ENCODE results near the gene KLHDC10.

Gene KLHDC10

GRCh38 chr7:130174237-130174959 is 104.1 kb downstream of the KLHDC10 start:
- Histone ChIP-seq H3K36me3 (ENCODE audit: low read length) (peaks cover 43% of the 10 kb centered on the region), H3K27ac (ENCODE audit: low read depth, low read length) (no peak overlapping the region)
- TF ChIP-seq EZH2phosphoT487 (conservative IDR thresholded peaks at IDR 0.05; ENCODE audit: low read length) (no peak), CTCF (IDR thresholded peaks at IDR 0.05; ENCODE audit: insufficient read depth, low read length, poor library complexity, severe bottlenecking) (no peak)

GRCh38 chr7:130178251-130178650 is 107.9 kb downstream of the KLHDC10 start:
- Histone ChIP-seq H3K27me3 (ENCODE audit: low read length) (no peaks in the 10 kb centered on the region), H3K9ac (ENCODE audit: low read length) (no peak overlapping the region), H3K36me3 (ENCODE audit: low read length) (peaks cover 53% of the 10 kb centered on the region), H3K4me2 (ENCODE audit: low read depth, low read length, poor library complexity, severe bottlenecking) (no peak overlapping the region), H2AFZ (ENCODE audit: low read depth, low read length, severe bottlenecking) (no peak overlapping the region), H3K9me2 (replicated peaks; ENCODE audit: insufficient read depth, low read length) (no peaks in the 10 kb centered on the region), H4K20me1 (ENCODE audit: low read depth, low read length) (no peaks in the 10 kb centered on the region), H3K79me2 (ENCODE audit: insufficient read depth, low read length) (peaks cover 5% of the 10 kb centered on the region; the same call in 1 of the 2 replicates), H3F3A (ENCODE audit: insufficient read depth) (no peaks in the 10 kb centered on the region), H3K4me3 (ENCODE audit: insufficient read depth, low read length, poor library complexity, severe bottlenecking) (no peak overlapping the region), H3K9me3 (ENCODE audit: insufficient read depth, low read length) (no peaks in the 10 kb centered on the region), H3K27ac (ENCODE audit: low read depth, low read length) (no peak overlapping the region)
- TF ChIP-seq EZH2phosphoT487 (conservative IDR thresholded peaks at IDR 0.05; ENCODE audit: low read length) (no peak), CTCF (IDR thresholded peaks at IDR 0.05; ENCODE audit: insufficient read depth, low read length, poor library complexity, severe bottlenecking) (no peak)

More at GRCh38 chr7:130174237-130174959, 104.1 kb downstream of the KLHDC10 start:
- H4K20me1 ChIP-seq (ENCODE audit: low read depth, low read length), result no peaks in the 10 kb centered on the region
- peaks cover 5% of the 10 kb centered on the region; the same call in 1 of the 2 replicates for H3K79me2 ChIP-seq (ENCODE audit: insufficient read depth, low read length)
- no peaks in the 10 kb centered on the region for H3K27me3 ChIP-seq (ENCODE audit: low read length)
- no peak overlapping the region for H3K4me2 ChIP-seq (ENCODE audit: low read depth, low read length, poor library complexity, severe bottlenecking)
- H3K9ac ChIP-seq (ENCODE audit: low read length), result no peak overlapping the region
- no peaks in the 10 kb centered on the region for H3K9me2 ChIP-seq (replicated peaks; ENCODE audit: insufficient read depth, low read length)
- no peaks in the 10 kb centered on the region for H3F3A ChIP-seq (ENCODE audit: insufficient read depth)
- H3K9me3 ChIP-seq (ENCODE audit: insufficient read depth, low read length), result no peaks in the 10 kb centered on the region
- H2AFZ ChIP-seq (ENCODE audit: low read depth, low read length, severe bottlenecking), result no peak overlapping the region
- H3K4me3 ChIP-seq (ENCODE audit: insufficient read depth, low read length, poor library complexity, severe bottlenecking), result no peak overlapping the region

GRCh38 chr7:130179631-130180030 is 109.3 kb downstream of the KLHDC10 start:
- H3K36me3 ChIP-seq (ENCODE audit: low read length), result peaks cover 51% of the 10 kb centered on the region
- no peak for TF ChIP-seq EZH2phosphoT487 (conservative IDR thresholded peaks at IDR 0.05; ENCODE audit: low read length)
- TF ChIP-seq CTCF (IDR thresholded peaks at IDR 0.05; ENCODE audit: insufficient read depth, low read length, poor library complexity, severe bottlenecking), result no peak

More at GRCh38 chr7:130179631-130180030, 109.3 kb downstream of the KLHDC10 start:
- Histone ChIP-seq H3F3A (ENCODE audit: insufficient read depth) (0 out of 2 replicates have a peak, but pooled peaks cover 5% of the 10 kb centered on the region), H4K20me1 (ENCODE audit: low read depth, low read length) (no peaks in the 10 kb centered on the region; the same call in 1 of the 2 replicates), H3K79me2 (ENCODE audit: insufficient read depth, low read length) (peaks cover 5% of the 10 kb centered on the region; the same call in 1 of the 2 replicates), H3K9ac (ENCODE audit: low read length) (no peak overlapping the region), H3K27ac (ENCODE audit: low read depth, low read length) (no peak overlapping the region), H3K4me3 (ENCODE audit: insufficient read depth, low read length, poor library complexity, severe bottlenecking) (no peak overlapping the region), H3K9me3 (ENCODE audit: insufficient read depth, low read length) (no peaks in the 10 kb centered on the region), H3K27me3 (ENCODE audit: low read length) (no peaks in the 10 kb centered on the region), H2AFZ (ENCODE audit: low read depth, low read length, severe bottlenecking) (no peak overlapping the region), H3K9me2 (replicated peaks; ENCODE audit: insufficient read depth, low read length) (no peaks in the 10 kb centered on the region), H3K4me2 (ENCODE audit: low read depth, low read length, poor library complexity, severe bottlenecking) (no peak overlapping the region)
